Cardiac fibroblast (primary cell): ENCODE data around the gene AHCYL2.

ENCODE experiments used
- DNase-seq, 2 donors: peaks; one replicate each; pipeline versions ENCODE4 v3.0.0 to v3.0.0-alpha.2; 2010; ENCODE audit warnings: low read depth in 2 of 2
- H3K4me3 ChIP-seq, 2 donors: replicated peaks in 1 of 2; 1 replicate in 1 of 2; 2 replicates in 1 of 2; pipeline ENCODE4 v1.5.1; 2011; ENCODE audit warnings: low read depth in 2 of 2, low read length in 2 of 2, mild to moderate bottlenecking in 2 of 2, moderate library complexity in 1 of 2
- CTCF ChIP-seq: IDR thresholded peaks from one replicate; pipeline ENCODE4 v1.5.1; 2011; ENCODE audit warnings: low read depth, mild to moderate bottlenecking, low read length, inconsistent platforms

AHCYL2 gene

GRCh38 chr7:129308047-129308446, 83.2 kb downstream of the AHCYL2 start:
- H3K4me3 ChIP-seq: no peak overlapping the region
- no peak for TF ChIP-seq CTCF
- DNase-seq: peak; percentile 31 to 61

- no peak overlapping the region for H3K4me3 ChIP-seq
- no peak for TF ChIP-seq CTCF
- no peak for DNase-seq
These were observed 86.6 kb downstream of the AHCYL2 start for GRCh38 chr7:129311429-129311828.

- H3K4me3 ChIP-seq: no peak overlapping the region
- TF ChIP-seq CTCF: no peak
- no peak for DNase-seq
These were observed 88.5 kb downstream of the AHCYL2 start for GRCh38 chr7:129313282-129313681.

- no peak overlapping the region for H3K4me3 ChIP-seq
- peak in 1 of 2 donors; percentile 52 for DNase-seq
- TF ChIP-seq CTCF: no peak
These were observed 91.1 kb downstream of the AHCYL2 start for GRCh38 chr7:129315960-129316359.

GRCh38 chr7:129317450-129317849, 92.6 kb downstream of the AHCYL2 start:
- no peak for DNase-seq
- H3K4me3 ChIP-seq: no peak overlapping the region
- TF ChIP-seq CTCF: no peak

GRCh38 chr7:129327076-129327475, 102.2 kb downstream of the AHCYL2 start:
- no peak for DNase-seq
- no peak overlapping the region for H3K4me3 ChIP-seq
- TF ChIP-seq CTCF: no peak
